Mucosa of rectum (tissue), 2 donors: ENCODE results near the gene NFKB2.

Experiments used
- H3K27ac ChIP-seq, 2 donors: one replicate each; pipeline ENCODE4 v1.7.0; 2013; ENCODE audit warnings: inconsistent platforms in 2 of 2, low read depth in 2 of 2, low read length in 2 of 2
- H3K27me3 ChIP-seq, 2 donors: one replicate each; pipeline ENCODE4 v1.7.0; 2013; ENCODE audit warnings: low read length in 2 of 2; ENCODE audit not compliant: control insufficient read depth in 2 of 2, insufficient read depth in 2 of 2
- H3K36me3 ChIP-seq, 2 donors: one replicate each; pipeline ENCODE4 v1.7.0; 2013; ENCODE audit warnings: low read length in 2 of 2; ENCODE audit not compliant: control insufficient read depth in 2 of 2, insufficient read depth in 2 of 2
- H3K4me1 ChIP-seq, 2 donors: one replicate each; pipeline ENCODE4 v1.7.0; 2013; ENCODE audit warnings: low read length in 2 of 2, mild to moderate bottlenecking in 1 of 2; ENCODE audit not compliant: control insufficient read depth in 2 of 2, insufficient read depth in 2 of 2
- H3K4me3 ChIP-seq, 2 donors: one replicate each; pipeline ENCODE4 v1.7.0; 2013; ENCODE audit warnings: low read length in 2 of 2
- H3K9ac ChIP-seq, 2 donors: one replicate each; pipeline ENCODE4 v1.7.0; 2013; ENCODE audit warnings: low read length in 2 of 2, low read depth in 1 of 2, mild to moderate bottlenecking in 1 of 2
- H3K9me3 ChIP-seq, 2 donors: one replicate each; pipeline ENCODE4 v1.7.0; 2013; ENCODE audit warnings: low read length in 2 of 2; ENCODE audit not compliant: control insufficient read depth in 2 of 2
- donor health status: healthy.
- donor health status: Normal muscosa, but diverticular disease.

Gene NFKB2

DNA sequence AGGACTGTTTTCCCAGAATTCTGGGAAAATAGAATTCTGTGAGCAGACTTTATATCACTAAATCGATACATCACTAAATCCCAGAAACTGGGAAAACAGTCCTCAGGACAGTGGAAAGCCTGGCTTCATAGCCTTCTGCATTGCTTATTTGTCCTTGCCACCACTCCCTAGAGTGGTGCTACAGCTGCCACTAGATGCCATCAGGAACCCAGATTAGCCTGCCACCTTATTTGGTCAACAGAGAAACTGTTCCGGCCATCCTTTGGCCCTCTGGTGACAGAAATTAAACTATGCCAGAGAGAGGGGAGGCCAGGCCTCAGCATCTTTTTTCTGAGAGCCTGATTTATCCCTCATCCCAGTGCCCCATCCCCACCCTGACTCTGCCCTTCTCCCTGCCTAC is 19.6 kb upstream of the NFKB2 start:
- H3K9ac ChIP-seq, result no peak overlapping the region
- no peaks in the 10 kb centered on the region for H3K9me3 ChIP-seq
- no peaks in the 10 kb centered on the region for H3K27me3 ChIP-seq
- H3K4me1 ChIP-seq, result no peaks in the 10 kb centered on the region
- no peak overlapping the region for H3K4me3 ChIP-seq
- no peak overlapping the region for H3K27ac ChIP-seq
- H3K36me3 ChIP-seq, result peaks cover 56 to 83% of the 10 kb centered on the region in 2 donors

DNA sequence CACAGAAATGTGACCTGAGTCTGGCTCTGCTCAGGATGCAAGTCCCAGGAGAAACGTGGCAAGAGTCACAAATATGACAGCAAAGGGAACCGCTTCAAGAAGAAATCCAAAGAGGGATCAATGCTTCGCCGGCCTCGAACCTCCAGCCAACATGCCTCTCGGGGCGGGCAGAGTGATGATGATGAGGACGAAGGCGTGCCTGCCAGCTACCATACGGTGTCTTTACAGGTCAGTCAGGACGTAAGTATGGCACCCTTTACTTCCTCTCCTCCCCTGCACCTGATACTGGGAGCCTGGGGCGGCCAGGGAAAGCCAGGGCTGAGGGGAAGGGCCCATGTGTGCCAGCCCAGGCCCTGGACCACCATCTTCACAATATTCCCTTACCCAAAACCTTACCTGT is 18.6 kb upstream of the NFKB2 start:
- Histone ChIP-seq H3K4me1 (no peaks in the 10 kb centered on the region), H3K27ac (no peak overlapping the region), H3K9me3 (no peaks in the 10 kb centered on the region), H3K27me3 (no peaks in the 10 kb centered on the region), H3K36me3 (peaks cover 55 to 80% of the 10 kb centered on the region in 2 donors), H3K4me3 (no peak overlapping the region), H3K9ac (no peak overlapping the region)

DNA sequence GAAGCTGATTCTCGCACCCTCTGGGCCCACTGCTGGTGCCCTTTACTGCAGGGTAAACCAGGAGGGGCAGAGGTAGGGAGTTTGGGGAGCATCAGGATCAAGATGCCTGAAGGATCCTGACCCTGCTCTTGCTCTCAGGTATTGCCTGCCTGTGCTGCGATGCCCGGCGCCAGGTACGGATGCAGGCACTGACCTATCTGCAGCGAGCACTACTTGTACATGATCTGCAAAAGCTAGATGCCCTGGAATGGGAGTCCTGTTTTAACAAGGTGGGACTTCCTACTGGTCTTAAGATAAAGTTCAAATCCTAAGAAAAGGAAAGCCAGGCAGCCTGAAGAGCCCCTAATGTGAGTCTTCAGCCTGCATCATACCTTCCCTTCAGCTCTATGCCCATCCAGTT is 16.1 kb upstream of the NFKB2 start:
- H3K4me1 ChIP-seq, result no peaks in the 10 kb centered on the region
- H3K9ac ChIP-seq, result no peak overlapping the region
- H3K9me3 ChIP-seq, result no peaks in the 10 kb centered on the region
- no peak overlapping the region for H3K4me3 ChIP-seq
- H3K27me3 ChIP-seq, result no peaks in the 10 kb centered on the region
- no peak overlapping the region for H3K27ac ChIP-seq
- H3K36me3 ChIP-seq, result peaks cover 52 to 68% of the 10 kb centered on the region in 2 donors

DNA sequence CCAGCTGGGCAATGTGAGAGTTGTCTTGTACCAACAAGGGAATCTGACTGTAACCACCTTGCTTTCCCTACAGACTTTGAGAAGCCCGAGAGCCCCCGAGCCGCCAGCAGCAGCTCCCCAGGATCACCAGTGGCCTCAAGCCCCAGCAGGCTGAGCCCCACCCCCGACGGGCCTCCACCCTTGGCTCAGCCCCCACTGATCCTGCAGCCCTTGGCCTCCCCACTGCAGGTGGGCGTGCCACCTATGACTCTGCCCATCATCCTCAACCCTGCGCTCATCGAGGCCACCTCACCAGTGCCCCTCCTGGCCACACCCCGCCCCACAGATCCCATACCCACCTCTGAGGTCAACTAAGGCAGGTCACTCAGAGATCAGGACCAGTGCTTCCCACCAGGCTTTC is 13.5 kb upstream of the NFKB2 start:
- Histone ChIP-seq H3K4me1 (no peaks in the 10 kb centered on the region), H3K4me3 (no peak overlapping the region), H3K9ac (no peak overlapping the region), H3K27ac (no peak overlapping the region), H3K9me3 (no peaks in the 10 kb centered on the region), H3K36me3 (peaks cover 33 to 43% of the 10 kb centered on the region in 2 donors), H3K27me3 (no peaks in the 10 kb centered on the region)

DNA sequence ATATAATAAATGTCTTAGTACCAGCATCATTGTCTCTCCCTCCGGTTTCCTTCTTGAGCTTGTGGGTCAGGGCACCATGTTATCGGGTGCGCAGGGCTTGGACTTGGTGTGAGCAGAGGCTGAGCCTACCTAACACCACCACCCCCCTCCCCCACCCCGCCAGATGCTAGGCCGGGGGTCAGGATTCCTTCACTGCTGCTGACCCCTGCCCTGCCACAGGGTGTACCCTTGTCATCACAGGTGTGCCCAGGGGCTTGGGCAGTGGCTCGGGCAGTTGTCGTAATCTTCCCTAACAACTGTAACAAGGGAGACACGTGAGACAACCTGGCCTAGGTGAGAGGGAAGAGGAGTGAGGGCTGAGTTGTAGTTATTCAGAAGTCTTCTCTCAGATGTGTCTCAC is 12.6 kb upstream of the NFKB2 start:
- H3K9me3 ChIP-seq, result no peaks in the 10 kb centered on the region
- H3K4me3 ChIP-seq, result no peak overlapping the region
- H3K9ac ChIP-seq, result no peak overlapping the region
- no peak overlapping the region for H3K27ac ChIP-seq
- no peaks in the 10 kb centered on the region for H3K27me3 ChIP-seq
- peaks cover 29 to 39% of the 10 kb centered on the region in 2 donors for H3K36me3 ChIP-seq
- no peaks in the 10 kb centered on the region for H3K4me1 ChIP-seq

DNA sequence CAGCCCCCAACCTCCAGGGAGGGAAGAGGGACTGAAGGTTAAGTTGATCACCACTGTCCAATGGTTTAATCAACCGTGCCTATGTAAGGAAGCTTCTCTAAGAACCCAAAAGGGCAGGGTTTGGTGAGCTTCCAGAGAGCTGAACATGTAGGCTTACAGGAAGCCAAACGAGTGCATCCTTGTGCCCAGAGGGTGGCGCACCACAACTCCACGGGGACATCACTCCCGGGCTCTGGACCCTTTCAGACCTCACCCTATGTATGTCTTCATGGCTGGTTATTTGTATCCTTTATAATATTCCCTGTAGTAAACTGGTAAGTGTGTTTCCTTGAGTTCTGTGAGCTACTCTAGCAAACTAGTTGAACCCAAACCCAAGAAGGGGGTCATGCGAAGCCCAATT is 11.5 kb upstream of the NFKB2 start:
- H3K9me3 ChIP-seq, result no peaks in the 10 kb centered on the region
- no peak overlapping the region for H3K9ac ChIP-seq
- H3K4me3 ChIP-seq, result no peak overlapping the region
- no peaks in the 10 kb centered on the region for H3K4me1 ChIP-seq
- no peaks in the 10 kb centered on the region for H3K27me3 ChIP-seq
- H3K27ac ChIP-seq, result no peak overlapping the region
- peaks cover 23 to 33% of the 10 kb centered on the region in 2 donors for H3K36me3 ChIP-seq

DNA sequence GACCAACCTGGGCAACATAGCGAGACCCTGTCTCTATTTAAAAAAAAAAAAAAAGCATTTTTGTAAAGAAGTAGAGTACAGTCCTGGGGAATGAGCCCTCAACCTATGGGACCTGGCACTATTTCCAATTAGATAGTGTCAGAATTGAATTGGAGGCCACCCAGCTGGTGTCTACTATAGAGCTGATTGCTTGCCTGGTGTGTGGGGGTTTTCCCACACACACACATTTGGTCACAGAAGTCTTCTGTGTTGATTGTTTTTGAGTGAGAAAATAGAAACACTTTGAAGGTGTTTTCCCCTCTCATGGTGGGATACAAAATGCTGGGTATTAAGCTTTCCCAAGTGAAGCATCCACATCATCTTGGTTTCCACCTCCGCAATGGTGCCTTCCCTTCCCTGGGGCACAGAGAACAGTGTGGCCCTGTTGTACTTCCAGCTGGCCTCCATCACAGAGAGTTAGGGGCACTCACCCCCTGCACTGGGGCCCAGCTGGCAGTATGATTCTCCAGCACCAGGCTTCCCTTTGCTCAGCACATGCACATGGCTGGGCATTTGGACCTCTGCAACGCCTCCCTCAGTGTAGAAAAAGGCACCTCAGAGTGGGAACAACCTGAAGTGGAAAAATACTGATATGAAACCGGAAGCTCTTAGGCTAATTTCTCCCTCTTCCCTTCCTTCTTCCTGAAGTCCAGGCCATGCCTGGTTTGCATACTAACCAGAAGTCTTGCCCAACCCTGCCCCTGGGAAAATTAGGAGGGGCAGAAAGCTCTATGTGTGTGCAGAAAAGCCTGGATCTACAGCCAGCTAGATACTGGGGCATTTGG is 10.7 kb upstream of the NFKB2 start:
- no peaks in the 10 kb centered on the region for H3K9me3 ChIP-seq
- peaks cover 16 to 25% of the 10 kb centered on the region in 2 donors for H3K36me3 ChIP-seq
- H3K27me3 ChIP-seq, result no peaks in the 10 kb centered on the region
- H3K4me3 ChIP-seq, result no peak overlapping the region
- H3K9ac ChIP-seq, result no peak overlapping the region
- H3K27ac ChIP-seq, result no peak overlapping the region
- no peaks in the 10 kb centered on the region for H3K4me1 ChIP-seq

DNA sequence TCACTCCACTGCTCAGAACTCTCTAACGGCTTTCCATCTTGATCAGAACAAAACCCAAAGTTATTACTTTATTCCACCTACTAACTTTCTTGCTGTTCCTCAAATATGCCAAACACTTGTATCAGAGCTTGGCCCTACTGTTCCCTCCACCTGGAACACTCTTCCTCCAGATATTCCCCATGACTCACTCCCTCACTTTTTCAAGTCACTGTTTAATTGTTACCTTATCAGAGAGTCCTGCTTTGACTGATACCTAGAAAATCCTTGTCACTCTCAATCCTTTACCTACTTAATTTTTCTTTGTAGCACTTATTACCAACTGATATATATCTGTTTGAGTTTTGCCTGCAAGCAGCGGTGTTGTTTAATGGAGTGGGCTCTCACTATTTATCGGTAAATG is 5.6 kb upstream of the NFKB2 start:
- Histone ChIP-seq H3K4me3 (no peak overlapping the region), H3K27ac (no peak overlapping the region), H3K36me3 (no peaks in the 10 kb centered on the region), H3K27me3 (no peaks in the 10 kb centered on the region), H3K9ac (no peak overlapping the region), H3K4me1 (peaks cover 5 to 12% of the 10 kb centered on the region in 2 donors), H3K9me3 (no peaks in the 10 kb centered on the region)

DNA sequence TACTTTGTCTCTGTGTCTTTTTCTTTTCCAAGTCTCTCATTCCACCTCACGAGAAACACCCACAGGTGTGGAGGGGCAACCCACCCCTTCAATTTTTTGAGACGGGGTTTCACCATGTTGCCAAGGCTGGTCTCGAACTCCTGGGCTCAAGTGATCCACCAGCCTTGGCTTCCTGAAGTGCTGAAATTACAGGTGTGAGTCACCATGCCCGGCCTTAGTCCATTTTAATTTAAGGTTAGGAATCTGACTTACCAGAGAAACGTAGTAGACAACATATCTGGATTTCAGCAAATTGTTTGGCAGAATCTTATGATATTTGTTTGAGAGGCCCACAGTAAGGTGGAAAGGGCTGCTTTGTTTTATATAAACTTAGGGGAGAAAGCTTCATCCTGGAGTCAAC is 3.2 kb upstream of the NFKB2 start:
- H3K27ac ChIP-seq, result no peak overlapping the region
- H3K4me3 ChIP-seq, result no peak overlapping the region
- no peaks in the 10 kb centered on the region for H3K9me3 ChIP-seq
- peaks cover 0 to 3% of the 10 kb centered on the region in 2 donors for H3K36me3 ChIP-seq
- peaks cover 18 to 27% of the 10 kb centered on the region in 2 donors for H3K4me1 ChIP-seq
- H3K27me3 ChIP-seq, result no peaks in the 10 kb centered on the region
- H3K9ac ChIP-seq, result no peak overlapping the region

DNA sequence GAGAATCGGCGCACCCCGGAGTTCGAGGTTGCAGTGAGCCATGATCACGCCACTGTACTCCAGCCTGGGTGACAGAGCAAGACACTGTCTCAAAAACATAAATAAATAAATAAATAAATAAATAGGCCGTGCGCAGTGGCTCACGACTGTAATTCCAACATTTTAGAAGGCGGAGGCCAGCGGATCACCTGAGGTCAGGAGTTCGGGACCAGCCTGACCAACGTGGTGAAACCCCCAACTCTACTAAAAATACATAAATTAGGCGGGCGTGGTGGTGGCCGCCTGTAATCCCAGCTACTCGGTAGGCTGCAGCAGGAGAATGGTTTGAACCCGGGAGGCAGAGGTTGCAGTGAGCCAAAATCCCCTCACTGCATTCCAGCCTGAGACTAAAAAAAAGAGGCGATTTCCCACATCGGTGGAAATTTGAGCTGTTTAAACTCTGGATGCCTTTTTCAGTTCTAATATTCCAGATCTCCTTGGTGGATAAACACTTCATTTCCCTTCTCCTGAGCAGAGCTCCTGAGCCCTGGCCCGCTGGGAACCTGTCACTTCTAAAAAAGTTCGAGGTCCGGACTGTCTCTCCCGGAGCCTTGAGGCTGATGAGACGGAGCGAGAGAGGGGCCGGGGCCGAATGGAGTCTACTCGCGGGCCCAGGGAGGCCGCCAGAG is 2.0 kb upstream of the NFKB2 start:
- peaks cover 21 to 27% of the 10 kb centered on the region in 2 donors for H3K4me1 ChIP-seq

More for the DNA sequence above, 2.0 kb upstream of the NFKB2 start:
- H3K36me3 ChIP-seq, result peaks cover 0 to 11% of the 10 kb centered on the region in 2 donors
- peak overlapping the region; percentile 94 to 99 for H3K27ac ChIP-seq
- no peaks in the 10 kb centered on the region for H3K27me3 ChIP-seq
- H3K4me3 ChIP-seq, result peak overlapping the region; percentile 92 to 97
- H3K9ac ChIP-seq, result peak overlapping the region; percentile 81 to 94
- H3K9me3 ChIP-seq, result no peaks in the 10 kb centered on the region
